Naive thymus-derived CD4-positive, alpha-beta T cell (primary cell): ENCODE measurements around the gene HMGCLL1. TPM values are rescaled to one million over a fixed set of nuclear protein-coding genes. Genes with fewer than 3 reads are reported as not detected.

Experiments used
- ATAC-seq: fragments of 150-1000 bp; cut with Tn5 transposase; 2 replicates; pipeline ENCODE4 v1.10.0; 2021; ENCODE audit warnings: mild to moderate bottlenecking, moderate library complexity
- CTCF ChIA-PET: fragments of 350-600 bp; sonication (Branson Sonifier 250); formaldehyde crosslinking; loops from one replicate; lab custom pipeline; 2021; ENCODE audit warnings: antibody characterized with exemption; lab: Charles Lee
- POLR2A ChIA-PET: fragments of 350-600 bp; sonication (Branson Sonifier 250); formaldehyde crosslinking; loops from one replicate; lab custom pipeline; 2021; ENCODE audit warnings: antibody characterized with exemption, inconsistent platforms; lab: Charles Lee
- DNase-seq, 9 donors: peaks; one replicate each; pipeline versions ENCODE4 v3.0.0 to v3.0.0-alpha.2; 2020 to 2022; ENCODE audit warnings: mixed read lengths in 1 of 9
- H3K27ac ChIP-seq: one replicate; pipeline ENCODE4 v1.7.0; 2013; ENCODE audit warnings: mild to moderate bottlenecking, low read depth, low read length, moderate library complexity
- H3K27me3 ChIP-seq, 2 donors: one replicate each; pipeline ENCODE4 v1.7.0; 2013; ENCODE audit warnings: low read length in 2 of 2, mild to moderate bottlenecking in 2 of 2, moderate library complexity in 2 of 2; ENCODE audit not compliant: control insufficient read depth in 2 of 2, insufficient read depth in 2 of 2
- H3K36me3 ChIP-seq, 3 experiments: 1 replicate in 2 of 3; 2 replicates in 1 of 3; pipeline ENCODE4 v1.7.0; 2013; ENCODE audit warnings: low read length in 3 of 3, mild to moderate bottlenecking in 3 of 3, moderate library complexity in 1 of 3; ENCODE audit not compliant: insufficient read depth in 3 of 3, control insufficient read depth in 2 of 3
- H3K4me1 ChIP-seq, 2 donors: one replicate each; pipeline ENCODE4 v1.7.0; 2013; ENCODE audit warnings: low read length in 2 of 2, mild to moderate bottlenecking in 2 of 2, moderate library complexity in 1 of 2; ENCODE audit not compliant: control insufficient read depth in 2 of 2, insufficient read depth in 2 of 2
- H3K4me3 ChIP-seq: 2 replicates; pipeline ENCODE4 v1.7.0; 2013; ENCODE audit warnings: mild to moderate bottlenecking, low read length
- H3K9me3 ChIP-seq, 3 experiments: 1 replicate in 2 of 3; 2 replicates in 1 of 3; pipeline ENCODE4 v1.7.0; 2013; ENCODE audit warnings: low read length in 3 of 3; ENCODE audit not compliant: control insufficient read depth in 2 of 3
- H3K27ac Mint-ChIP-seq, 9 donors: one replicate each; pipeline ENCODE4 v1.8.0; 2020 to 2022; ENCODE audit warnings: mixed read lengths in 9 of 9, mild to moderate bottlenecking in 8 of 9, moderate library complexity in 5 of 9, inconsistent platforms in 2 of 9
- H3K27me3 Mint-ChIP-seq, 5 donors: one replicate each; pipeline ENCODE4 v1.8.0; 2021 to 2022; ENCODE audit warnings: mixed read lengths in 5 of 5, mild to moderate bottlenecking in 1 of 5
- H3K36me3 Mint-ChIP-seq, 5 donors: one replicate each; pipeline ENCODE4 v1.8.0; 2020 to 2022; ENCODE audit warnings: mixed read lengths in 5 of 5, mild to moderate bottlenecking in 3 of 5, inconsistent platforms in 1 of 5
- H3K4me1 Mint-ChIP-seq, 7 donors: one replicate each; pipeline ENCODE4 v1.8.0; 2020 to 2022; ENCODE audit warnings: mixed read lengths in 7 of 7, mild to moderate bottlenecking in 3 of 7, inconsistent platforms in 1 of 7
- H3K4me3 Mint-ChIP-seq, 10 donors: one replicate each; pipeline ENCODE4 v1.8.0; 2020 to 2022; ENCODE audit warnings: mild to moderate bottlenecking in 10 of 10, mixed read lengths in 10 of 10, moderate library complexity in 6 of 10, inconsistent platforms in 2 of 10
- H3K9me3 Mint-ChIP-seq, 11 donors: one replicate each; pipeline ENCODE4 v1.8.0; 2020 to 2022; ENCODE audit warnings: mixed read lengths in 11 of 11, mild to moderate bottlenecking in 4 of 11, inconsistent platforms in 1 of 11, moderate library complexity in 1 of 11
- intact Hi-C, 2 donors: fragments of 100-400 bp; cut with micrococcal nuclease; formaldehyde crosslinking; loops; one replicate each; pipeline ENCODE4 v1.15.1; 2023
- polyA plus RNA-seq, 2 donors: library from polyadenylated mRNA; unstranded; fragments of 300-500 nt; fragmentation: Illumina TruSeq; gene quantifications; one replicate each; pipeline ENCODE4 v1.2.3, GENCODE V29; 2021
- total RNA-seq, 6 experiments: library from RNA in 5 of 6; stranded (reverse) in 5 of 6; gene quantifications; 1 replicate in 5 of 6; 2 replicates in 1 of 6; pipeline ENCODE4 v1.2.3 and lab custom pipeline; 2021 to 2026

Gene HMGCLL1
- total and polyA plus RNA-seq, 7 experiments from 2014 or later = not detected

- no peak for ATAC-seq
- intact Hi-C loops = no loop called here
- H3K36me3 Mint-ChIP-seq = no peaks in the 10 kb centered on the region
Measured at GRCh38 chr6:55397986-55398385, 181.0 kb downstream of the HMGCLL1 start.

GRCh38 chr6:55395871-55396270, 183.1 kb downstream of the HMGCLL1 start:
- H3K36me3 ChIP-seq = no peaks in the 10 kb centered on the region
- H3K27me3 ChIP-seq = no peaks in the 10 kb centered on the region
- no peaks in the 10 kb centered on the region for H3K9me3 ChIP-seq
- H3K9me3 Mint-ChIP-seq = peaks cover 0 to 10% (median 3%) of the 10 kb centered on the region in 11 donors
- no peak overlapping the region for H3K27ac ChIP-seq
- intact Hi-C loops = no loop called here
- H3K27ac Mint-ChIP-seq = no peak overlapping the region
- no peak for ATAC-seq
- no peak overlapping the region for H3K4me3 Mint-ChIP-seq
- DNase-seq = no peak
- no peak overlapping the region for H3K4me3 ChIP-seq
- ChIA-PET POLR2A (no interaction called here), CTCF (no interaction called here)
- no peaks in the 10 kb centered on the region for H3K27me3 Mint-ChIP-seq
- no peaks in the 10 kb centered on the region for H3K36me3 Mint-ChIP-seq
- no peaks in the 10 kb centered on the region for H3K4me1 Mint-ChIP-seq
- H3K4me1 ChIP-seq = no peaks in the 10 kb centered on the region

More at GRCh38 chr6:55397986-55398385, 181.0 kb downstream of the HMGCLL1 start:
- peaks cover 0 to 8% (median 0%) of the 10 kb centered on the region in 11 donors for H3K9me3 Mint-ChIP-seq
- no peaks in the 10 kb centered on the region for H3K4me1 Mint-ChIP-seq
- no peak overlapping the region for H3K27ac Mint-ChIP-seq
- no peaks in the 10 kb centered on the region for H3K36me3 ChIP-seq
- H3K4me1 ChIP-seq = no peaks in the 10 kb centered on the region
- ChIA-PET POLR2A (no interaction called here), CTCF (no interaction called here)
- H3K27me3 ChIP-seq = no peaks in the 10 kb centered on the region
- H3K27ac ChIP-seq = no peak overlapping the region
- no peaks in the 10 kb centered on the region for H3K27me3 Mint-ChIP-seq
- no peak overlapping the region for H3K4me3 ChIP-seq
- DNase-seq = no peak
- H3K4me3 Mint-ChIP-seq = no peak overlapping the region
- no peaks in the 10 kb centered on the region for H3K9me3 ChIP-seq

- no peak overlapping the region for H3K27ac ChIP-seq
- Mint-ChIP-seq H3K9me3 (peaks cover 0 to 18% (median 4%) of the 10 kb centered on the region in 11 donors), H3K27me3 (no peaks in the 10 kb centered on the region), H3K36me3 (no peaks in the 10 kb centered on the region), H3K4me1 (no peaks in the 10 kb centered on the region), H3K27ac (no peak overlapping the region), H3K4me3 (no peak overlapping the region)
- intact Hi-C loops = no loop called here
- ChIA-PET CTCF (no interaction called here), POLR2A (no interaction called here)
- H3K9me3 ChIP-seq = no peaks in the 10 kb centered on the region
- no peaks in the 10 kb centered on the region for H3K27me3 ChIP-seq
- H3K4me1 ChIP-seq = no peaks in the 10 kb centered on the region
- DNase-seq (no peak), ATAC-seq (no peak)
- H3K4me3 ChIP-seq = no peak overlapping the region
- H3K36me3 ChIP-seq = no peaks in the 10 kb centered on the region
Measured at GRCh38 chr6:55388211-55388610, 190.8 kb downstream of the HMGCLL1 start.
